IPS DF 4.7 (cell line): ENCODE measurements around the gene CD58.
"Not testable (repeated sequence)": the region's sequence is repeated elsewhere in the genome, so short reads cannot be mapped to it uniquely, and the experiment has no call there.

Experiments
- DNase-seq: peaks from one replicate; pipeline ENCODE4 v3.0.0-alpha.2; 2013; ENCODE audit warnings: low spot score; ENCODE audit errors: extremely low read depth

CD58 gene

GRCh38 chr1:116571215-116571919 is 541 bp upstream of the CD58 start:
- DNase-seq = no peak

- DNase-seq = no peak
Observed at GRCh38 chr1:116569776-116570357, 959 bp downstream of the CD58 start.

- DNase-seq = no peak
Observed at GRCh38 chr1:116569381-116569670, 1.5 kb downstream of the CD58 start.

GRCh38 chr1:116568662-116569380 is 2.0 kb downstream of the CD58 start:
- no peak for DNase-seq

GRCh38 chr1:116567790-116568661 is 2.8 kb downstream of the CD58 start:
- DNase-seq = no peak

GRCh38 chr1:116565222-116565621 is 5.6 kb downstream of the CD58 start:
- no peak for DNase-seq

- no peak for DNase-seq
Observed at GRCh38 chr1:116564426-116564825, 6.4 kb downstream of the CD58 start.

GRCh38 chr1:116562465-116562864 is 8.4 kb downstream of the CD58 start:
- DNase-seq = not testable (repeated sequence)

- no peak for DNase-seq
Observed at GRCh38 chr1:116561563-116561962, 9.3 kb downstream of the CD58 start.

- no peak for DNase-seq
Observed at GRCh38 chr1:116560704-116561490, 9.9 kb downstream of the CD58 start.

- DNase-seq = no peak
Observed at GRCh38 chr1:116559304-116559761, 11.5 kb downstream of the CD58 start.

- DNase-seq = no peak
Observed at GRCh38 chr1:116558571-116558970, 12.3 kb downstream of the CD58 start.

GRCh38 chr1:116558140-116558549 is 12.7 kb downstream of the CD58 start:
- no peak for DNase-seq

- DNase-seq = no peak
Observed at GRCh38 chr1:116557323-116557878, 13.4 kb downstream of the CD58 start.

GRCh38 chr1:116556289-116557006 is 14.4 kb downstream of the CD58 start:
- no peak for DNase-seq

GRCh38 chr1:116554924-116555323 is 15.9 kb downstream of the CD58 start:
- DNase-seq = no peak

GRCh38 chr1:116553386-116554115 is 17.3 kb downstream of the CD58 start:
- DNase-seq = peak; percentile 41

GRCh38 chr1:116546354-116546977 is 24.4 kb downstream of the CD58 start:
- no peak for DNase-seq

- DNase-seq = no peak
Observed at GRCh38 chr1:116545359-116545705, 25.5 kb downstream of the CD58 start.
